ENCODE measurements around the gene AGBL1. TPM values are rescaled to one million over a fixed set of nuclear protein-coding genes. Genes with fewer than 3 reads are reported as not detected.

AGBL1 gene
- total RNA-seq, 1 donor from 2014 or later, result not detected

GRCh38 chr15:86300390-86301125, 220.9 kb downstream of the AGBL1 start:
- Histone ChIP-seq H3K27ac (replicated peaks) (no peak overlapping the region), H3K27me3 (ENCODE audit: low read depth) (peaks cover 15% of the 10 kb centered on the region), H3K36me3 (no peaks in the 10 kb centered on the region), H3K4me3 (no peak overlapping the region), H3K4me1 (no peaks in the 10 kb centered on the region), H3K9me3 (replicated peaks) (no peaks in the 10 kb centered on the region)
- no peak for TF ChIP-seq CTCF (IDR thresholded peaks at IDR 0.05; ENCODE audit: borderline replicate concordance)
- no peak for DNase-seq
- intact Hi-C loops (cut with micrococcal nuclease), result no loop called here

- peaks cover 13% of the 10 kb centered on the region for H3K9me3 ChIP-seq (replicated peaks)
- intact Hi-C loops (cut with micrococcal nuclease), result no loop called here
- DNase-seq, result no peak
- peaks cover 17% of the 10 kb centered on the region for H3K27me3 ChIP-seq (ENCODE audit: low read depth)
- H3K4me1 ChIP-seq, result peaks cover 1% of the 10 kb centered on the region
- no peak for TF ChIP-seq CTCF (IDR thresholded peaks at IDR 0.05; ENCODE audit: borderline replicate concordance)
- no peak overlapping the region for H3K27ac ChIP-seq (replicated peaks)
- H3K4me3 ChIP-seq, result no peak overlapping the region
- H3K36me3 ChIP-seq, result no peaks in the 10 kb centered on the region
Observed at GRCh38 chr15:86311568-86312280, 232.1 kb downstream of the AGBL1 start.

- no peak overlapping the region for H3K27ac ChIP-seq (replicated peaks)
- peaks cover 13% of the 10 kb centered on the region for H3K9me3 ChIP-seq (replicated peaks)
- no peaks in the 10 kb centered on the region for H3K36me3 ChIP-seq
- H3K27me3 ChIP-seq (ENCODE audit: low read depth), result peaks cover 17% of the 10 kb centered on the region
- no peak overlapping the region for H3K4me3 ChIP-seq
- H3K4me1 ChIP-seq, result peaks cover 4% of the 10 kb centered on the region
- no peak for DNase-seq
- intact Hi-C loops (cut with micrococcal nuclease), result no loop called here
- TF ChIP-seq CTCF (IDR thresholded peaks at IDR 0.05; ENCODE audit: borderline replicate concordance), result no peak
Observed at GRCh38 chr15:86312486-86312885, 232.8 kb downstream of the AGBL1 start.

GRCh38 chr15:86316216-86316615, 236.5 kb downstream of the AGBL1 start:
- intact Hi-C loops (cut with micrococcal nuclease), result no loop called here
- no peak for TF ChIP-seq CTCF (IDR thresholded peaks at IDR 0.05; ENCODE audit: borderline replicate concordance)
- DNase-seq, result no peak
- Histone ChIP-seq H3K36me3 (no peaks in the 10 kb centered on the region), H3K4me1 (peaks cover 4% of the 10 kb centered on the region), H3K27me3 (ENCODE audit: low read depth) (peaks cover 17% of the 10 kb centered on the region), H3K27ac (replicated peaks) (peak overlapping the region; percentile 21), H3K4me3 (no peak overlapping the region), H3K9me3 (replicated peaks) (no peaks in the 10 kb centered on the region)

- intact Hi-C loops (cut with micrococcal nuclease), result no loop called here
- peak overlapping the region; percentile 21 for H3K27ac ChIP-seq (replicated peaks)
- TF ChIP-seq CTCF (IDR thresholded peaks at IDR 0.05; ENCODE audit: borderline replicate concordance), result no peak
Observed at GRCh38 chr15:86316726-86317383, 237.2 kb downstream of the AGBL1 start.

More at GRCh38 chr15:86316726-86317383, 237.2 kb downstream of the AGBL1 start:
- Histone ChIP-seq H3K4me3 (no peak overlapping the region), H3K27me3 (ENCODE audit: low read depth) (peaks cover 17% of the 10 kb centered on the region), H3K9me3 (replicated peaks) (no peaks in the 10 kb centered on the region), H3K4me1 (peaks cover 4% of the 10 kb centered on the region), H3K36me3 (no peaks in the 10 kb centered on the region)
- DNase-seq, result no peak

All from left ventricle myocardium inferior (tissue), 1 donor.